H1 (cell line): ENCODE results near the gene VSIR. TPM values are rescaled to one million over a fixed set of nuclear protein-coding genes. Genes with fewer than 3 reads are reported as not detected.

ENCODE experiments used
- CREB1 ChIP-seq: IDR thresholded peaks from 2 replicates; pipeline ENCODE4 v1.6.1; 2012; ENCODE audit warnings: inconsistent platforms
- EGR1 ChIP-seq: IDR thresholded peaks from 2 replicates; pipeline ENCODE4 v1.6.1; 2011; ENCODE audit warnings: low read depth, low read length, borderline replicate concordance
- NRF1 ChIP-seq: IDR thresholded peaks from 2 replicates; pipeline ENCODE4 v1.6.1; 2011; ENCODE audit warnings: mild to moderate bottlenecking, low read depth, low read length, improper control_type of control experiment
- polyA plus RNA-seq, 7 experiments: library from polyadenylated mRNA; depleted of rRNA in 3 of 7; stranded (reverse) in 5 of 7; unstranded in 2 of 7; fragments of >200 nt in 5 of 7; fragments of 200-250 nt in 2 of 7; gene quantifications; 1 replicate in 5 of 7; 2 replicates in 1 of 7; 4 replicates in 1 of 7; pipeline versions ENCODE4 v1.2.1 to v1.2.3, GENCODE V29; 2011 to 2013; ENCODE audit warnings: missing spikeins in 2 of 7, mixed read lengths in 2 of 7
- total RNA-seq: library from RNA; stranded (reverse); fragmentation: NEBNext Ultra II Directional; extraction: Animal tissue kit (Norgen Biotek cat#: 25700); gene quantifications from 2 replicates; pipeline ENCODE4 v1.2.1, GENCODE V29; 2021

Gene VSIR
- total and polyA plus RNA-seq, 2 of the 8 experiments (the other 6 are each of a cell fraction or from before 2014, with no cell fraction given): 0.33 TPM; not detected in 1

GRCh38 chr10:71726580-71727104, 46.7 kb downstream of the VSIR start (continued):
- TF ChIP-seq NRF1 (no peak), CREB1 (no peak), EGR1 (no peak)
